Ovary (tissue), 9 donors: Measurements from ENCODE around the gene APEX1. TPM values are rescaled to one million over a fixed set of nuclear protein-coding genes. Genes with fewer than 3 reads are reported as not detected.

ENCODE experiments used
- DNase-seq, 5 donors: peaks; one replicate each; pipeline ENCODE4 v3.0.0-alpha.2; 2019 to 2020
- H3K27ac ChIP-seq, 2 donors: fragments of 200-600 bp; one replicate each; pipeline versions ENCODE4 v1.5.1 to v1.8.0; 2019 to 2022
- H3K27me3 ChIP-seq: fragments of 200-600 bp; one replicate; pipeline ENCODE4 v1.8.0; 2022
- H3K36me3 ChIP-seq: fragments of 200-600 bp; sonication (generic); one replicate; pipeline ENCODE4 v1.5.1; 2019
- H3K4me1 ChIP-seq: one replicate; pipeline ENCODE4 v1.8.1; 2013; ENCODE audit warnings: mild to moderate bottlenecking, moderate library complexity; ENCODE audit not compliant: insufficient read depth
- H3K4me3 ChIP-seq: fragments of 200-600 bp; sonication (generic); one replicate; pipeline ENCODE4 v1.5.1; 2017
- H3K9me3 ChIP-seq, 2 donors: fragments of 200-600 bp in 1 of 2; sonication (generic) in 1 of 2; one replicate each; pipeline versions ENCODE4 v1.5.1 to v1.8.1; 2013 to 2019; ENCODE audit warnings: mild to moderate bottlenecking in 1 of 2, moderate library complexity in 1 of 2
- EP300 ChIP-seq: sonication (generic); formaldehyde crosslinking; IDR thresholded peaks from one replicate; pipeline ENCODE4 v1.6.1; 2017; ENCODE audit warnings: antibody characterized with exemption
- POLR2A ChIP-seq: fragments of 450-650 bp; IDR thresholded peaks from one replicate; pipeline ENCODE4 v1.6.1; 2017; ENCODE audit warnings: antibody characterized with exemption, mild to moderate bottlenecking, moderate library complexity
- WGBS, 3 donors: extraction: QIAGEN DNeasy Blood & Tissue Kit in 1 of 3; methylation state at CpG; one replicate each; pipeline versions ENCODE4 v1.1.5 to v1.1.7; 2013 to 2017; 5-methylcytosine and 5-hydroxymethylcytosine counted together
- intact Hi-C, 4 donors: fragments of 100-400 bp; cut with DNase I; formaldehyde crosslinking; loops; one replicate each; pipeline versions ENCODE4 v1.11.0 to v1.15.1; 2022 to 2023
- polyA plus RNA-seq, 2 donors: library from polyadenylated mRNA; stranded (reverse); fragments of 200-250 nt in 1 of 2; fragments of 350-450 nt in 1 of 2; fragmentation: Illumina TruSeq in 1 of 2; extraction: RNeasy Lipid Tissue Mini Kit (QIAGEN cat#74804) in 1 of 2; gene quantifications; one replicate each; pipeline ENCODE4 v1.2.3, GENCODE V29; 2013 to 2014
- total RNA-seq, 7 donors: library from RNA; depleted of rRNA in 2 of 7; stranded (reverse); fragments of >200 nt in 2 of 7; fragmentation: NEBNext Ultra II Directional in 3 of 7; extraction: Animal tissue kit (Norgen Biotek cat#: 25700) in 3 of 7; gene quantifications; one replicate each; pipeline versions ENCODE4 v1.1.0 to v1.2.4, GENCODE V29; 2016 to 2023
- TF ChIP-seq, protein P1 (sequence below), 3 donors: fragments of 450-650 bp in 2 of 3; fragments of 200-600 bp in 1 of 3; IDR thresholded peaks; one replicate each; pipeline versions ENCODE4 v1.5.1 to v1.8.0; 2016 to 2022; ENCODE audit warnings: antibody characterized with exemption in 3 of 3, mild to moderate bottlenecking in 1 of 3
- donor health status: DM: no; HTN: no; CAD: no; lungs with moderate emphysema.
- donor health status: DM: no; HTN: no; CAD: no.
- donor health status: Bipolar disorder and iron deficiency.
- donor health status: DM: yes; HTN: yes; CAD: no.
- donor health status: DM: no; HTN: no; CAD: no.
- donor health status: DM: yes; HTN: yes; CAD: no.

The APEX1 gene
- total and polyA plus RNA-seq, 9 donors = 141 to 292 (median 170) TPM

DNA sequence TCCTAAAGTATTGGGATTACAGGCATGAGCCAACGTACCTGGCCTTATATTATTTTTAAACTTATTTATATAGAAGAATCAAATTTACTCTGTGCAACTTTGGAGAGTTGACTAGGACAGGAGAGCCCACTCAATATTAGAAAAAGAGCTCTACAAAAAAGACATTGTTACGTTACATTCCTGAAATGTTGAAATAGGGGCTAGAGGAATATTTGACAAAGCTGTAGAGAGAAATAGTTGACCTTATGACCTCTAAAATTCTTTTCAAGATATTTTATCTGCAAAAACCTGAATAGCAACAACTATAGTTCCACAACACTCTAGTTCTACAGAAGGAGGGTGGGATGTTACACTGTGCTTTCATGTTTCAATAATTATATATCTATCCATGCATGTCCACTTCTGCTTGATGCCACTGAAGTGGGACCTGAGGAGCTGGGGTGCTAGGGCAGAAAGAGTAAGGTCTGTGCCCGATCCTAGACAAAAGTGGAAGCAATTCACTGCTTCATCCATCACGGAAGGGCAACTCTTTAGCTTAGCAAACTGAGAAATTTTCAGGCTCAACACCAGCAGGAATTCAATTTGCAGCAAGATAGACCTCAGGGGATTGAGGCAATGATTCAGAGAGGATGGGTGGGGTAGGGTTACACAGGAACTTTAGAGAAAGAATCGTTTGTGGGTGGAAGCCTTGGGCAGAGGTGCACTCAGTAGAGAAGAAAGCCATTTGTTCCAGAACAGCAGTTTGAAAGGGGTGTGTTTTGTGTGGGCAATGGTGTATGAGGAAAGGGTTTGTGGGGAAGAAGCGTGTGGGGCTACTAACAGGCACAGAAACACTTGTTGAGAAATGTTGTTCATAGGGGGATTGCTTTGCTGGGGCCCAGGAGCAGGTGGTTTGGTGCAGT is 34.3 kb downstream of the APEX1 start:
- Histone ChIP-seq H3K27ac (no peak overlapping the region), H3K4me3 (no peak overlapping the region), H3K4me1 (no peaks in the 10 kb centered on the region), H3K27me3 (no peaks in the 10 kb centered on the region), H3K36me3 (no peaks in the 10 kb centered on the region), H3K9me3 (no peaks in the 10 kb centered on the region)
- intact Hi-C loops = no loop called here
- TF ChIP-seq, protein P1, sequence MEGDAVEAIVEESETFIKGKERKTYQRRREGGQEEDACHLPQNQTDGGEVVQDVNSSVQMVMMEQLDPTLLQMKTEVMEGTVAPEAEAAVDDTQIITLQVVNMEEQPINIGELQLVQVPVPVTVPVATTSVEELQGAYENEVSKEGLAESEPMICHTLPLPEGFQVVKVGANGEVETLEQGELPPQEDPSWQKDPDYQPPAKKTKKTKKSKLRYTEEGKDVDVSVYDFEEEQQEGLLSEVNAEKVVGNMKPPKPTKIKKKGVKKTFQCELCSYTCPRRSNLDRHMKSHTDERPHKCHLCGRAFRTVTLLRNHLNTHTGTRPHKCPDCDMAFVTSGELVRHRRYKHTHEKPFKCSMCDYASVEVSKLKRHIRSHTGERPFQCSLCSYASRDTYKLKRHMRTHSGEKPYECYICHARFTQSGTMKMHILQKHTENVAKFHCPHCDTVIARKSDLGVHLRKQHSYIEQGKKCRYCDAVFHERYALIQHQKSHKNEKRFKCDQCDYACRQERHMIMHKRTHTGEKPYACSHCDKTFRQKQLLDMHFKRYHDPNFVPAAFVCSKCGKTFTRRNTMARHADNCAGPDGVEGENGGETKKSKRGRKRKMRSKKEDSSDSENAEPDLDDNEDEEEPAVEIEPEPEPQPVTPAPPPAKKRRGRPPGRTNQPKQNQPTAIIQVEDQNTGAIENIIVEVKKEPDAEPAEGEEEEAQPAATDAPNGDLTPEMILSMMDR (IDR thresholded peaks at IDR 0.05) = no peak
- 47 to 50% (median 49%) methylated on average over 6 of the region's 6 CpGs for WGBS, 3 donors
- no peak for DNase-seq

GRCh38 chr14:20490563-20490962 is 35.5 kb downstream of the APEX1 start:
- no peak overlapping the region for H3K27ac ChIP-seq
- no peaks in the 10 kb centered on the region for H3K27me3 ChIP-seq
- H3K9me3 ChIP-seq = no peaks in the 10 kb centered on the region
- no peak overlapping the region for H3K4me3 ChIP-seq
- no peak for TF ChIP-seq POLR2A
- TF ChIP-seq, protein P1 (IDR thresholded peaks at IDR 0.05) = no peak
- TF ChIP-seq EP300 = no peak
- WGBS, 3 donors = 35 to 52% (median 46%) methylated on average over 6 of the region's 6 CpGs
- no peak for DNase-seq
- intact Hi-C loops = no loop called here
- no peaks in the 10 kb centered on the region for H3K4me1 ChIP-seq
- no peaks in the 10 kb centered on the region for H3K36me3 ChIP-seq

DNA sequence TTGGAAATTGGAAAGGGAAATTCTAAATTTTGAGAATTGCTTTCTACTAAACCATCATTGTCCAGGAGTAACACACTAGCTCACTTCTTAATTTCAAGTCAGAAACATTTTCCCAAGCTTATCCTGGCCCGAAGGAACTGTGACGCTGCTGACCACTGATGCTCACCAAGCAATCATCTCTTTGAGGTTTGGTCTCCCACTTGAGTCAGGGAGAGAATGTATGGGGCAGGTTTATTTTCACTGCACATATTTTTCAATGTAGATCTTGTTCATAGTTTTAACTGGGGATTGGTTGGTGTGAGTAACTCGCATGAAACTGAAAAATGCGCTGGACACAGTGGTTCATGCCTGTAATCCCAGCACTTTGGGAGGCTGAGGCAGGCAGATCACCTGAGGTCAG is 37.5 kb downstream of the APEX1 start:
- no peak for DNase-seq
- intact Hi-C loops = no loop called here
- Histone ChIP-seq H3K27ac (no peak overlapping the region), H3K9me3 (no peaks in the 10 kb centered on the region), H3K27me3 (no peaks in the 10 kb centered on the region), H3K4me3 (no peak overlapping the region), H3K4me1 (no peaks in the 10 kb centered on the region), H3K36me3 (no peaks in the 10 kb centered on the region)
- 91 to 96% (median 94%) methylated on average over 4 of the region's 4 CpGs for WGBS, 3 donors
- TF ChIP-seq, protein P1 (IDR thresholded peaks at IDR 0.05) = no peak
- TF ChIP-seq EP300 (no peak), POLR2A (no peak)

GRCh38 chr14:20493634-20494033 is 38.6 kb downstream of the APEX1 start:
- no peaks in the 10 kb centered on the region for H3K36me3 ChIP-seq
- TF ChIP-seq EP300 (no peak), POLR2A (no peak)
- TF ChIP-seq, protein P1 (IDR thresholded peaks at IDR 0.05) = no peak
- 39 to 90% (median 66%) methylated on average over 2 of the region's 2 CpGs for WGBS, 3 donors
- no peaks in the 10 kb centered on the region for H3K27me3 ChIP-seq
- no peak overlapping the region for H3K4me3 ChIP-seq
- DNase-seq = no peak
- intact Hi-C loops = no loop called here
- no peak overlapping the region for H3K27ac ChIP-seq
- no peaks in the 10 kb centered on the region for H3K4me1 ChIP-seq
- no peaks in the 10 kb centered on the region for H3K9me3 ChIP-seq
